Astrocyte of the cerebellum (primary cell): ENCODE data around the gene YLPM1.
"Not testable (repeated sequence)": the region's sequence is repeated elsewhere in the genome, so short reads cannot be mapped to it uniquely, and the experiment has no call there.

ENCODE experiments used
- DNase-seq: peaks from one replicate; pipeline ENCODE4 v3.0.0-alpha.2; 2011; ENCODE audit warnings: low read depth
- H3K4me3 ChIP-seq: 2 replicates; pipeline ENCODE4 v1.5.1; 2011; ENCODE audit warnings: mild to moderate bottlenecking, low read depth, low read length, moderate library complexity
- in situ Hi-C: cut with HindIII; loops from 2 replicates; pipeline ENCODE4 v1.10.0; 2017; ENCODE audit warnings: low sequenced_read_pairs
- TF ChIP-seq, protein P1 (sequence below): IDR thresholded peaks from 2 replicates; pipeline ENCODE4 v1.5.1; 2012; ENCODE audit warnings: low read length, low read depth, moderate library complexity, mild to moderate bottlenecking; ENCODE audit errors: missing control alignments

YLPM1 gene

DNA sequence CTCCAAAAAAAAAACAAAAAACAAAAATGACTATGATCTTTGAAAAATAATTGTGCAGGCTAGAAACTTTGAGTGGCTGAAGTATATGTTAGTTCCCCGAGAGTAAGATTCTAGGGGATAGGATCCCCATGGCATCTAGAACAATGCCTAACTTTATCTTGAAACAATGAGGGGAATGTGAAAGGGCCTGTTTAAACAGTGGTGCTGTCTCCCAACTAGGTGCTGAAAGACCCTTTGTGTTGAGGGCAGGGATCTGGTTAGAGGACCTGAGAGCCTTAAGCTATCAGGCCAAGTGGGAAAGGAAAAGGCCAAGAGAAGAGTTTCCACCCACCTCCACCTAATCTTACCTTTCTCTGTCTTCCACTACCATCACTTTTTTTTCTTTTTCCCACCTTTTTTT, 6.8 kb upstream of the YLPM1 start:
- DNase-seq, result no peak
- in situ Hi-C loops, result no loop called here

GRCh38 chr14:74758505-74758904, 4.6 kb upstream of the YLPM1 start:
- DNase-seq, H3K4me3 ChIP-seq, in situ Hi-C loops: not testable (repeated sequence)

More for the DNA sequence above, 6.8 kb upstream of the YLPM1 start:
- no peak overlapping the region for H3K4me3 ChIP-seq
- TF ChIP-seq, protein P1, sequence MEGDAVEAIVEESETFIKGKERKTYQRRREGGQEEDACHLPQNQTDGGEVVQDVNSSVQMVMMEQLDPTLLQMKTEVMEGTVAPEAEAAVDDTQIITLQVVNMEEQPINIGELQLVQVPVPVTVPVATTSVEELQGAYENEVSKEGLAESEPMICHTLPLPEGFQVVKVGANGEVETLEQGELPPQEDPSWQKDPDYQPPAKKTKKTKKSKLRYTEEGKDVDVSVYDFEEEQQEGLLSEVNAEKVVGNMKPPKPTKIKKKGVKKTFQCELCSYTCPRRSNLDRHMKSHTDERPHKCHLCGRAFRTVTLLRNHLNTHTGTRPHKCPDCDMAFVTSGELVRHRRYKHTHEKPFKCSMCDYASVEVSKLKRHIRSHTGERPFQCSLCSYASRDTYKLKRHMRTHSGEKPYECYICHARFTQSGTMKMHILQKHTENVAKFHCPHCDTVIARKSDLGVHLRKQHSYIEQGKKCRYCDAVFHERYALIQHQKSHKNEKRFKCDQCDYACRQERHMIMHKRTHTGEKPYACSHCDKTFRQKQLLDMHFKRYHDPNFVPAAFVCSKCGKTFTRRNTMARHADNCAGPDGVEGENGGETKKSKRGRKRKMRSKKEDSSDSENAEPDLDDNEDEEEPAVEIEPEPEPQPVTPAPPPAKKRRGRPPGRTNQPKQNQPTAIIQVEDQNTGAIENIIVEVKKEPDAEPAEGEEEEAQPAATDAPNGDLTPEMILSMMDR, result no peak

- TF ChIP-seq, protein P1, result no peak
- in situ Hi-C loops, result no loop called here
- H3K4me3 ChIP-seq, result peak overlapping the region; percentile 86
- DNase-seq, result no peak
Observed at GRCh38 chr14:74763803-74764531, 851 bp downstream of the YLPM1 start.

GRCh38 chr14:74765721-74766120, 2.6 kb downstream of the YLPM1 start:
- in situ Hi-C loops, result no loop called here
- TF ChIP-seq, protein P1, result no peak
- peak overlapping the region; percentile 86 for H3K4me3 ChIP-seq
- DNase-seq, result no peak

GRCh38 chr14:74771399-74771798, 8.3 kb downstream of the YLPM1 start:
- no peak for DNase-seq
- TF ChIP-seq, protein P1, result no peak
- H3K4me3 ChIP-seq, result no peak overlapping the region
- in situ Hi-C loops, result no loop called here

GRCh38 chr14:74784634-74785033, 21.5 kb downstream of the YLPM1 start:
- in situ Hi-C loops, result loop anchor here (5.0 kb wide), 1 partner anchor 42 kb away; no protein-coding TSS in a partner anchor
- H3K4me3 ChIP-seq, result no peak overlapping the region
- TF ChIP-seq, protein P1, result no peak
- DNase-seq, result no peak

- in situ Hi-C loops, result no loop called here
- no peak overlapping the region for H3K4me3 ChIP-seq
- TF ChIP-seq, protein P1, result no peak
Observed at GRCh38 chr14:74785056-74785613, 22.0 kb downstream of the YLPM1 start.

More at GRCh38 chr14:74785056-74785613, 22.0 kb downstream of the YLPM1 start:
- no peak for DNase-seq
